Aorta (tissue), 5 donors: ENCODE measurements around the gene RGS6. TPM values are rescaled to one million over a fixed set of nuclear protein-coding genes. Genes with fewer than 3 reads are reported as not detected.
"Not testable (repeated sequence)": the region's sequence is repeated elsewhere in the genome, so short reads cannot be mapped to it uniquely, and the experiment has no call there.

Experiments
- ATAC-seq: fragments of 200-7000 bp; cut with Tn5 transposase; one replicate; pipeline ENCODE4 v1.9.1; 2022; ENCODE audit warnings: moderate library complexity; ENCODE audit not compliant: low FRiP score
- DNase-seq, 2 donors: peaks; one replicate each; pipeline ENCODE4 v3.0.0-alpha.2; 2020
- H3K27ac ChIP-seq, 2 donors: one replicate each; pipeline ENCODE4 v1.5.1; 2013; ENCODE audit warnings: low read length in 2 of 2, mild to moderate bottlenecking in 2 of 2, moderate library complexity in 2 of 2, control low read depth in 1 of 2, inconsistent platforms in 1 of 2, low read depth in 1 of 2
- H3K27me3 ChIP-seq, 2 donors: one replicate each; pipeline ENCODE4 v1.6.1; 2013; ENCODE audit warnings: control low read depth in 1 of 2, low read length in 1 of 2, mild to moderate bottlenecking in 1 of 2, moderate library complexity in 1 of 2; ENCODE audit not compliant: insufficient read depth in 2 of 2, control insufficient read depth in 1 of 2
- H3K36me3 ChIP-seq, 2 donors: one replicate each; pipeline ENCODE4 v1.6.1; 2013; ENCODE audit warnings: control low read depth in 1 of 2, low read length in 1 of 2, mild to moderate bottlenecking in 1 of 2; ENCODE audit not compliant: insufficient read depth in 2 of 2, control insufficient read depth in 1 of 2
- H3K4me1 ChIP-seq, 2 donors: one replicate each; pipeline ENCODE4 v1.6.1; 2013; ENCODE audit warnings: low read length in 2 of 2, control low read depth in 1 of 2, mild to moderate bottlenecking in 1 of 2, moderate library complexity in 1 of 2; ENCODE audit not compliant: insufficient read depth in 2 of 2, control insufficient read depth in 1 of 2
- H3K4me3 ChIP-seq, 2 donors: one replicate each; pipeline ENCODE4 v1.5.1; 2013; ENCODE audit warnings: low read length in 2 of 2, control low read depth in 1 of 2, mild to moderate bottlenecking in 1 of 2
- H3K9me3 ChIP-seq: one replicate; pipeline ENCODE4 v1.6.1; 2013; ENCODE audit warnings: mild to moderate bottlenecking, low read length; ENCODE audit not compliant: control insufficient read depth
- WGBS, 2 donors: extraction: QIAGEN DNeasy Blood & Tissue Kit; methylation state at CpG; one replicate each; pipeline ENCODE4 v1.1.7; 2013; 5-methylcytosine and 5-hydroxymethylcytosine counted together
- intact Hi-C, 2 donors: fragments of 100-400 bp; cut with DNase I; formaldehyde crosslinking; loops; one replicate each; pipeline versions ENCODE4 v1.14.2 to v1.15.0; 2022
- long read RNA-seq, 2 donors: library from polyadenylated mRNA; unstranded; transcript quantifications; one replicate each; pipeline ENCODE4 v2.0.0, GENCODE V29; 2020 to 2021
- polyA plus RNA-seq, 2 donors: library from polyadenylated mRNA; stranded (reverse); fragments of 200-250 nt; gene quantifications; one replicate each; pipeline ENCODE4 v1.2.3, GENCODE V29; 2013
- total RNA-seq, 2 donors: library from RNA; stranded (reverse); fragmentation: NEBNext Ultra II Directional; extraction: Animal tissue kit (Norgen Biotek cat#: 25700); gene quantifications; one replicate each; pipeline ENCODE4 v1.2.1, GENCODE V29; 2021
- donor health status: healthy with polysubstance abuse.
- donor health status: Bipolar disorder and iron deficiency.
- donor health status: DM: no; HTN: no; CAD: no.
- donor health status: DM: no; HTN: no; CAD: no.
- donor health status: DM: yes; HTN: yes; CAD: no.

RGS6 gene
- 1 to 10 TPM; 1.8 to 2.0 TPM for total RNA-seq
- under 1 TPM in 1 of 2 donors, not detected in 1; 0.05 TPM for polyA plus RNA-seq
- long read RNA-seq, donor 1, partial matches to known transcripts = 0 of 6 reads
- long read RNA-seq, donor 1, other reads (novel, unspliced or antisense) = 6 of 6 reads
- long read RNA-seq, donor 2, partial matches to known transcripts = 1 of 8 reads
- long read RNA-seq, donor 2, other reads (novel, unspliced or antisense) = 7 of 8 reads

DNA sequence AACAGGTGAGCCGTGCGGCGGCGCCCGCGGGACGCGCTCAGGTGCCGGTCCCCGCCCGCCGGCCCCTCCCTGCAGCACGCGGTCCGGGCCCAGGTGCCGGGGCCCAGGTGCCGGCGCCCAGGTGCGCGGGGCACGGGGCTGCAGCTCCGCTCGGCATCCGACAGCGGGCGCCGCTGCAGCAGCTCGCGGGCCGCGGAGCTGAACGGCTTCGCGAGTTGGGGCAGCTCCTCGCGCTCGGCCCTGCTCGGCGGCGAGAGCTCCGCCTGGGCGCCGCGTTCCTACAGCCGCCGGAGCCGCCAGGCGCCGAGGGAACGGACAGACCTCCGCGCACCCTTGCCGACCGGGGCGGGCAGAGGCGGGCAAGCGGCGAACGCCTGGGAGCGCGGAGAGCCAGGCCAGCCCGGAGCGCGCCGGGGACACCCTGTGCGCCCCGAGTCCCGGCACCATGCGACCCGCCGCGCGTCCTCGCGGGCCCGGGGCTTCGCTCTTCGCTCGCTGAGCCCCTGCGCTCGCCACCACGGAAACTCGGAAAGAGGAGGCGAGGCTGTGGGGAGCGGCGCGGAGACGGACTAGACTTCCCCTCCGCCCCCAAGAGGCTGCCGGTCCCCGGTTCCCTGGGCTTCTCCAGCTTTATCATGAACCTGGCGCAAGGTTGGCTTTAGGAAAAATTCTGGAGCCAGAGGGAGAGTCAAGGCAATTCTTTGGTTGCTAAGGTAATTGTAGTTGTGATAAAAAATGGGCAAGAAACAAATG is at the start of gene RGS6:
Gene RGS6 (plus strand): TSS at position 201 of the 753 bp plus-strand sequence.
- H3K27ac ChIP-seq = no peak within 1 kb of the TSS
- no peak for DNase-seq
- intact Hi-C loops = loop anchor here in 1 of 2 donors (10.0 kb wide), 1 partner anchor 362 kb away; no protein-coding TSS in a partner anchor
- H3K4me3 ChIP-seq = peak within 1 kb of the TSS; percentile 18 to 38
- H3K9me3 ChIP-seq = no peaks in the 10 kb centered on the region
- H3K4me1 ChIP-seq = no peaks in the 10 kb centered on the region
- no peak for ATAC-seq
- 1% methylated on average over 82 to 92 of the region's 92 CpGs for WGBS, 2 donors
- H3K36me3 ChIP-seq = no peaks in the 10 kb centered on the region
- H3K27me3 ChIP-seq = no peaks in the 10 kb centered on the region

GRCh38 chr14:71883094-71883493 is 49.1 kb upstream of the RGS6 start:
- intact Hi-C loops = no loop called here
- H3K4me1 ChIP-seq = no peaks in the 10 kb centered on the region
- 80% methylated on average over 1 of the region's 1 CpG for WGBS, 2 donors
- H3K4me3 ChIP-seq = no peak overlapping the region
- DNase-seq = no peak
- ATAC-seq = no peak
- no peaks in the 10 kb centered on the region for H3K27me3 ChIP-seq
- H3K9me3 ChIP-seq = peaks cover 3% of the 10 kb centered on the region
- H3K36me3 ChIP-seq = no peaks in the 10 kb centered on the region
- no peak overlapping the region for H3K27ac ChIP-seq

DNA sequence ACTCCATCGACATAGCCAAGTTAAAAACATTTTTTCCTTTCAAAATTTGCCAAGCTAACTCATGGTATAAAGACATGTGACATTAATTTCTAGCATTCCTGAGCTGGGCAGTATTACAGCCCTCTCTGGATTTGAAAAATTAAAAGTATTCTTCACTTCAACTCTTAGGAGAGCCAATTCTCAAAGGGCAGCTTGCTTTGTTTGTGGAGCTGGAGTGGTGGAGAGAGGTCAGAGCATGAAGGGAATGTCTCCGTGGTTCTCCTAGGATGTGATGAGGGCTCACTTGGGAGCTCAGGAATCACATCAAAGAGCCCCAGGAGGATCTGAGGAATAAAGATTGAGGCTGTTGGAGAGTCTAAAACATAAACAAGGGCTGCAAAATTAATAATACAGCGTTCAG is 46.9 kb upstream of the RGS6 start:
- Histone ChIP-seq H3K36me3 (no peaks in the 10 kb centered on the region), H3K4me1 (no peaks in the 10 kb centered on the region), H3K27me3 (no peaks in the 10 kb centered on the region), H3K27ac (no peak overlapping the region), H3K4me3 (no peak overlapping the region), H3K9me3 (no peaks in the 10 kb centered on the region)
- 6 to 9% methylated on average over 3 of the region's 3 CpGs for WGBS, 2 donors
- DNase-seq (no peak), ATAC-seq (no peak)
- intact Hi-C loops = no loop called here

DNA sequence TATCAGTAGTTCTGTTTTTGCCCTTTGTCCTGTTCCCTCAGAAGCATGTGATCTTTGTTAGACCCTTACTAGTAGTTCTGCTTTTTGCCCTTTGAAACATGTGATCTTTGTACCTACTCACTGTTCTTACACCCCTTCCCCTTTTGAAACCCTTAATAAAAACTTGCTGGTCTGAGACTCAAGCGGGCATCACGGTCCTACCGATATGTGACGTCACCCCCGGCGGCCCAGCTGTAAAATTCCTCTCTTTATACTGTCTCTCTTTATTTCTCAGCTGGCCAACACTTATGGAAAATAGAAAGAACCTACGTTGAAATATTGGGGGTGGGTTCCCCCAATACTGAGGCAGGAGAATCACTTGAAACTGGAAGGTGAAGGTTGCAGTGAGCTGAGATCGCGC is 44.4 kb upstream of the RGS6 start:
- 93 to 94% methylated on average over 9 of the region's 9 CpGs for WGBS, 2 donors
- H3K27ac ChIP-seq, H3K36me3 ChIP-seq, H3K4me1 ChIP-seq, H3K9me3 ChIP-seq, ATAC-seq, intact Hi-C loops, DNase-seq, H3K27me3 ChIP-seq, H3K4me3 ChIP-seq: not testable (repeated sequence)

- Histone ChIP-seq H3K9me3 (peaks cover 1% of the 10 kb centered on the region), H3K36me3 (no peaks in the 10 kb centered on the region), H3K27me3 (peaks cover 0 to 1% of the 10 kb centered on the region in 2 donors), H3K4me3 (no peak overlapping the region), H3K4me1 (no peaks in the 10 kb centered on the region), H3K27ac (no peak overlapping the region)
- ATAC-seq (no peak), DNase-seq (no peak)
- intact Hi-C loops = no loop called here
- 50 to 57% methylated on average over 1 of the region's 1 CpG for WGBS, 2 donors
Observed at GRCh38 chr14:71890541-71890940, 41.7 kb upstream of the RGS6 start.

DNA sequence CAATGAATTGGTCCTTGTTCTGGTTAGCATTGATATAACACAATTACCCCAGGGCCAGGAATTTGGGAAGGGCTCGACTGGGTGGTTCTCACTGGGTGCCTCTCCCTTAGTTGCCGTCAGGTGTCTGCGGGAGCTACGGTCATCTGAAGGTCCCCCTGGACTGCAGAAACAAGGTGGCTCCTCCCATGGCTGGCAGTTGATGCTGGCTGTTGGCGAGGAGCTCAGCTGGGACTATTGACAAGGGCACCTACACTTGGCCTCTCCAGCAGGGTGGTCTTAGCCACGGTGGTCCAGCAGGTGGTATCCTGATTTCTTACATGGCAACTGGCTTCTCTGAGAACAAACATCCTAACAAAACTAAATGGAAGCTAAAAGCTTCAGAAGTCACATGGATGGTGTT is 41.0 kb upstream of the RGS6 start:
- Histone ChIP-seq H3K36me3 (no peaks in the 10 kb centered on the region), H3K4me1 (no peaks in the 10 kb centered on the region), H3K4me3 (no peak overlapping the region), H3K27me3 (peaks cover 0 to 1% of the 10 kb centered on the region in 2 donors), H3K9me3 (peaks cover 1% of the 10 kb centered on the region), H3K27ac (no peak overlapping the region)
- 80 to 81% methylated on average over 6 of the region's 6 CpGs for WGBS, 2 donors
- ATAC-seq = no peak
- intact Hi-C loops = no loop called here
- DNase-seq = no peak

- Histone ChIP-seq H3K27me3 (peaks cover 0 to 1% of the 10 kb centered on the region in 2 donors), H3K36me3 (no peaks in the 10 kb centered on the region), H3K4me1 (no peaks in the 10 kb centered on the region), H3K27ac (no peak overlapping the region), H3K9me3 (peaks cover 1% of the 10 kb centered on the region), H3K4me3 (no peak overlapping the region)
- DNase-seq = no peak
- 95 to 100% methylated on average over 1 of the region's 1 CpG for whole genome bisulfite sequencing, 2 donors
- intact Hi-C loops = no loop called here
- ATAC-seq = no peak
Observed at GRCh38 chr14:71891970-71892369, 40.3 kb upstream of the RGS6 start.

- WGBS, 2 donors = 63 to 65% methylated on average over 4 of the region's 4 CpGs
- ATAC-seq = no peak
- Histone ChIP-seq H3K4me1 (no peaks in the 10 kb centered on the region), H3K27me3 (no peaks in the 10 kb centered on the region), H3K4me3 (no peak overlapping the region), H3K27ac (no peak overlapping the region), H3K36me3 (no peaks in the 10 kb centered on the region), H3K9me3 (peaks cover 3% of the 10 kb centered on the region)
- intact Hi-C loops = no loop called here
- DNase-seq = no peak
Observed at GRCh38 chr14:71905031-71905430, 27.2 kb upstream of the RGS6 start.

DNA sequence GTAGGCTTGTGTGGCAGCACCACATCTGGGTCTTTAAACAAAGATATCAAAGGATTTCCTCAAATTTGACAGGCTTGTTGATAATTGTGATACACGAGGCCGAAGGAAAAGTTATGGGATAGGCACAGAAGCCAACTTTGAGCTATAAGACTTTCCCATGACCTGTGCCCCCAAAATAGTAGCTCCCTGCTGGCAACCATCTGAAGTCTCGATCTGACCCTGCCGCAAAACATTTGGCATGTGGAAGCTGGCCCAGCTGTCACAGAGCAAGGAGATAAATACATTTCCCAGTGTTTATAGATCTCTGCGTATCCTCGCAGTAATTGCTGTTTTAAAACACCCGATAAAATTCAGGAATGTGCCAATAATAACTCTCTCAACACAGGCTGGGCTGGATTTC is 26.4 kb upstream of the RGS6 start:
- 5% methylated on average over 7 of the region's 7 CpGs for WGBS, 2 donors
- Histone ChIP-seq H3K9me3 (peaks cover under 1% of the 10 kb centered on the region), H3K27ac (no peak overlapping the region), H3K4me1 (no peaks in the 10 kb centered on the region), H3K27me3 (no peaks in the 10 kb centered on the region), H3K4me3 (no peak overlapping the region), H3K36me3 (no peaks in the 10 kb centered on the region)
- ATAC-seq (no peak), DNase-seq (no peak)
- intact Hi-C loops = no loop called here
